ENCODE results near the gene DDO.
"Not testable (repeated sequence)": the region's sequence is repeated elsewhere in the genome, so short reads cannot be mapped to it uniquely, and the experiment has no call there.

Gene DDO

GRCh38 chr6:110415086-110415916 lies at the start of gene DDO:
DDO (minus strand) TSS chr6:110415575; CDS start chr6:110413462, 2,113 bp downstream.
- no peak for DNase-seq

GRCh38 chr6:110462884-110463481 lies 47.6 kb upstream of the DDO start:
- DNase-seq: no peak

- DNase-seq: no peak
Measured at GRCh38 chr6:110461376-110461775, 46.0 kb upstream of the DDO start.

- DNase-seq: no peak
Measured at GRCh38 chr6:110459137-110459536, 43.8 kb upstream of the DDO start.

GRCh38 chr6:110458476-110458875 lies 43.1 kb upstream of the DDO start:
- no peak for DNase-seq

- not testable (repeated sequence) for DNase-seq
Measured at GRCh38 chr6:110457567-110458175, 42.3 kb upstream of the DDO start.

GRCh38 chr6:110456694-110457093 lies 41.3 kb upstream of the DDO start:
- no peak for DNase-seq

- DNase-seq: no peak
Measured at GRCh38 chr6:110449541-110449895, 34.1 kb upstream of the DDO start.

GRCh38 chr6:110448846-110449540 lies 33.6 kb upstream of the DDO start:
- DNase-seq: no peak

- no peak for DNase-seq
Measured at GRCh38 chr6:110447761-110448160, 32.4 kb upstream of the DDO start.

- DNase-seq: no peak
Measured at GRCh38 chr6:110446405-110446804, 31.0 kb upstream of the DDO start.

GRCh38 chr6:110440026-110440425 lies 24.7 kb upstream of the DDO start:
- DNase-seq: no peak

GRCh38 chr6:110439356-110439755 lies 24.0 kb upstream of the DDO start:
- DNase-seq: no peak

GRCh38 chr6:110434961-110435602 lies 19.7 kb upstream of the DDO start:
- no peak for DNase-seq

GRCh38 chr6:110432285-110432900 lies 17.0 kb upstream of the DDO start:
- no peak for DNase-seq

- no peak for DNase-seq
Measured at GRCh38 chr6:110430741-110431140, 15.4 kb upstream of the DDO start.

- peak; percentile 40 for DNase-seq
Measured at GRCh38 chr6:110430236-110430635, 14.9 kb upstream of the DDO start.

GRCh38 chr6:110428153-110428552 lies 12.8 kb upstream of the DDO start:
- no peak for DNase-seq

- DNase-seq: no peak
Measured at GRCh38 chr6:110425816-110426215, 10.4 kb upstream of the DDO start.

GRCh38 chr6:110422444-110422822 lies 7.1 kb upstream of the DDO start:
- no peak for DNase-seq

GRCh38 chr6:110421749-110422443 lies 6.5 kb upstream of the DDO start:
- no peak for DNase-seq
